ENCODE data around the gene AFG1L. TPM values are rescaled to one million over a fixed set of nuclear protein-coding genes. Genes with fewer than 3 reads are reported as not detected.

The AFG1L gene
- polyA plus RNA-seq, 2 donors = 1.8 to 2.0 TPM

DNA sequence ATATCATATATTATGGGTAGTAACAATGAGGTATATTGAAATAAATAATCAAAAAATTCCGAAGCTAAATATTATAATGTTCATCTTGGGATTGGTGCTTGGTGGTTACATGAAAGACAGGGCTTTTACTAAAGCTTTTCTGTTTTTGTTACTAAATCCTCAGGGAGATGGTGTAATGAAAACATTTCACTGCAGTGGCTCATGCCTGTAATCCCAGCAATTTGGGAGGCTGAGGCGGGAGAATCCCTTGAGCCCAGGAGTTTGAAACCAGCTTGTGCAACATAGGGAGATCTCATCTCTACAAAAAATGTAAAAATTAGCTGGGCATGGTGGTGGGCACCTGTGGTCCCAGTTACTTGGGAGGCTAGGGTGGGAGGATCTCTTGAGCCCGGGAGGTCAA is 42.9 kb downstream of the AFG1L start:
- no peaks in the 10 kb centered on the region for H3K36me3 ChIP-seq (ENCODE audit: control insufficient read depth in 2 of 2, insufficient read depth in 2 of 2, low read length in 1 of 2)
- no peak overlapping the region for H3K27ac ChIP-seq (ENCODE audit: low read depth in 2 of 2, low read length in 1 of 2)
- 86 to 91% methylated on average over 3 of the region's 3 CpGs for WGBS, 2 donors
- H3K27me3 ChIP-seq (ENCODE audit: control insufficient read depth in 1 of 2, insufficient read depth in 2 of 2, low read length in 2 of 2) = no peaks in the 10 kb centered on the region
- peaks cover 0 to 2% of the 10 kb centered on the region in 2 donors for H3K4me1 ChIP-seq (ENCODE audit: control insufficient read depth in 2 of 2, insufficient read depth in 2 of 2, low read length in 1 of 2)
- no peak overlapping the region for H3K4me3 ChIP-seq (ENCODE audit: low read depth in 1 of 2, low read length in 2 of 2)
- H3K9me3 ChIP-seq (ENCODE audit: control insufficient read depth in 2 of 2, insufficient read depth in 1 of 2, low read depth in 1 of 2, low read length in 1 of 2) = no peaks in the 10 kb centered on the region

DNA sequence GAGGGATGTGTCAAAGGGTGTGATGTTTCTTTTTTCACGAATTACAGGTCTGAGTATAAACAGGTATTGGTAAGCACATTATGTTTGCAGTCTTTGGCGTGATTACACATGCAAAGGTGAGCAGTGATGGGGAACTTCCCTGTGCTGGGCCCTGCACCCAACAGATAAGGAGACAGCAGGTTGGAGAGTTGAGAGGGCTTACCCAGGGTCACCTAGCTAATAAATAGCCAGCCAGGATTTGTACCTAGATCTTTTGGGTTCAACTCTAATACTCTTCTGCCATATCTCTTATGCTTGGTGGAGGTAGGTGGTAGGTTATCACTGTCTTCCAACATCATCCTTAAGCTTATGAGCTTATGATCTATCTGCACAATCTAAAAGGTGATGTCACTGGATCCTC is 46.5 kb downstream of the AFG1L start:
- WGBS, 2 donors = 84 to 86% methylated on average over 2 of the region's 2 CpGs
- Histone ChIP-seq H3K4me3 (ENCODE audit: low read depth in 1 of 2, low read length in 2 of 2) (no peak overlapping the region), H3K27me3 (ENCODE audit: control insufficient read depth in 1 of 2, insufficient read depth in 2 of 2, low read length in 2 of 2) (no peaks in the 10 kb centered on the region), H3K27ac (ENCODE audit: low read depth in 2 of 2, low read length in 1 of 2) (no peak overlapping the region), H3K4me1 (ENCODE audit: control insufficient read depth in 2 of 2, insufficient read depth in 2 of 2, low read length in 1 of 2) (peaks cover 0 to 2% of the 10 kb centered on the region in 2 donors), H3K36me3 (ENCODE audit: control insufficient read depth in 2 of 2, insufficient read depth in 2 of 2, low read length in 1 of 2) (no peaks in the 10 kb centered on the region), H3K9me3 (ENCODE audit: control insufficient read depth in 2 of 2, insufficient read depth in 1 of 2, low read depth in 1 of 2, low read length in 1 of 2) (no peaks in the 10 kb centered on the region)

DNA sequence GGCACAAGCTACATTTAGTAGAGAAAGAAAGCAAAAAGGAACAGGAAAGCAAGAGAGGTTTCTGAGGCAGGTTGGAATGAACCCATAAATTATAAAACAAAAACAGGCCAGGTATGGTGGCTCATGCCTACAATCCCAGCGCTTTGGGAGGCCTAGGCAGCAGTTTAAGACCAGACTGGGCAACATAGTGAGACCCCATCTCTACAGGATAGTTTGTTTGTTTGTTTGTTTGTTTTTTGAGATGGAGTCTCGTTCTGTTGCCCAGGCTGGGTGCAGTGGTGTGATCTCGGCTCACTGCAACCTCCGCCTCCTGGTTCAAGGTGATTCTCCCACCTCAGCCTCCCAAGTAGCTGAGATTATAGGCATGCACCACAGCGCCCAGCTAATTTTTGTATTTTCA is 49.0 kb downstream of the AFG1L start:
- no peak overlapping the region for H3K27ac ChIP-seq (ENCODE audit: low read depth in 2 of 2, low read length in 1 of 2)
- H3K9me3 ChIP-seq (ENCODE audit: control insufficient read depth in 2 of 2, insufficient read depth in 1 of 2, low read depth in 1 of 2, low read length in 1 of 2) = no peaks in the 10 kb centered on the region
- no peak overlapping the region for H3K4me3 ChIP-seq (ENCODE audit: low read depth in 1 of 2, low read length in 2 of 2)
- H3K36me3 ChIP-seq (ENCODE audit: control insufficient read depth in 2 of 2, insufficient read depth in 2 of 2, low read length in 1 of 2) = no peaks in the 10 kb centered on the region
- no peaks in the 10 kb centered on the region for H3K27me3 ChIP-seq (ENCODE audit: control insufficient read depth in 1 of 2, insufficient read depth in 2 of 2, low read length in 2 of 2)
- 95 to 98% methylated on average over 5 of the region's 5 CpGs for WGBS, 2 donors
- H3K4me1 ChIP-seq (ENCODE audit: control insufficient read depth in 2 of 2, insufficient read depth in 2 of 2, low read length in 1 of 2) = peaks cover 0 to 2% of the 10 kb centered on the region in 2 donors

DNA sequence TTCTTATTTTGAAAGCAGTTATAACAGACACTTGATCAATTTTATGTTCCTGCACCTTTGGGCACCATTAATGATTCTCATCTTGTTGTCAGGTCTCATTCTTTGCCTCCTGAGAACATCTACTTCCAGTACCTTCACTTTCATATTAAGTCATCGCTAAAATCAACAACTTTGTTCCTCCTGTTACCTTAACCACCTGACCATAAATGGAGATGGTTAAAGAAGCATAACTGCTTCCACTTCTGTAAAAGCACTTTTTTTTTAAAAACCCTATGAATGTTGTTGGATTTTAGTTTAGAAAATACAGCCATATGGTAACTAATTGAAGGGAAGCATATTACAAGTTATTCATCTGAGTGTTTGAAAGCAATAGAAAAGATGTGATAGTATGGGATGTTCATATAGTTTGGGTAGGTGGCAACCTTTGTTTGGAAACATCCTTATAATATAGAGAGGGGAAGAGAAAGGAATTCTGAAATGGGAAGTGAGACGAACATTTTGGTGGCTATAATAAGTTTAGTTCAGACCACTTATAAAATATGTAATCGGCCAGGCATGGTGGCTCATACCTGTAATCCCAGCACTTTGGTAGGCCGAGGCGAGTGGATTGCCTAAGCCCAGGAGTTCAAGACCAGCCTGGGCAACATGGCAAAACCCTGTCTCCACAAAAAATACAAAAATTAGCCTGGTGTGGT is 53.9 kb downstream of the AFG1L start:
- Histone ChIP-seq H3K27ac (ENCODE audit: low read depth in 2 of 2, low read length in 1 of 2) (no peak overlapping the region), H3K4me3 (ENCODE audit: low read depth in 1 of 2, low read length in 2 of 2) (no peak overlapping the region), H3K9me3 (ENCODE audit: control insufficient read depth in 2 of 2, insufficient read depth in 1 of 2, low read depth in 1 of 2, low read length in 1 of 2) (no peaks in the 10 kb centered on the region), H3K36me3 (ENCODE audit: control insufficient read depth in 2 of 2, insufficient read depth in 2 of 2, low read length in 1 of 2) (no peaks in the 10 kb centered on the region), H3K27me3 (ENCODE audit: control insufficient read depth in 1 of 2, insufficient read depth in 2 of 2, low read length in 2 of 2) (no peaks in the 10 kb centered on the region), H3K4me1 (ENCODE audit: control insufficient read depth in 2 of 2, insufficient read depth in 2 of 2, low read length in 1 of 2) (no peaks in the 10 kb centered on the region)
- 85 to 92% methylated on average over 5 of the region's 5 CpGs for WGBS, 2 donors

DNA sequence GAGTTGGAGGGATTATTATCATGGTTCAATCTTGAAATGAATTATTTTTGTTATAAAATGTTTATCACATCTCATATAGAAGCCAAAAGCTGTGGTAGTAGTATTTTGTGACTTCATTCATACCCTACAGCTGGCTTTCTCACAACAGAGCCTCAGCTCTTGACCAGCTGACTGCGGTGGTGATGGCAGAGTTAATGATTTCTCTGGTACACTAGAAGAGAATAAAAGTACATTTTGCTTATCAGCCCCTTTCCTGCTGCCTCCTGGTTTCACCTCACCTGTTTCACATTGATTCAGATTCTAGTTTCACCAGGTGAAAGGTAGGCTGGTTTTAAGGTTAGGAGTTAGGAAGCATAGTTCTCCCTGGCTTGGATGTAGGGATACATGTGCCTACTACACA is 55.7 kb downstream of the AFG1L start:
- H3K4me1 ChIP-seq (ENCODE audit: control insufficient read depth in 2 of 2, insufficient read depth in 2 of 2, low read length in 1 of 2) = no peaks in the 10 kb centered on the region
- WGBS, 2 donors = 57 to 93% methylated on average over 1 of the region's 1 CpG
- H3K9me3 ChIP-seq (ENCODE audit: control insufficient read depth in 2 of 2, insufficient read depth in 1 of 2, low read depth in 1 of 2, low read length in 1 of 2) = no peaks in the 10 kb centered on the region
- no peak overlapping the region for H3K27ac ChIP-seq (ENCODE audit: low read depth in 2 of 2, low read length in 1 of 2)
- no peaks in the 10 kb centered on the region for H3K36me3 ChIP-seq (ENCODE audit: control insufficient read depth in 2 of 2, insufficient read depth in 2 of 2, low read length in 1 of 2)
- no peaks in the 10 kb centered on the region for H3K27me3 ChIP-seq (ENCODE audit: control insufficient read depth in 1 of 2, insufficient read depth in 2 of 2, low read length in 2 of 2)
- H3K4me3 ChIP-seq (ENCODE audit: low read depth in 1 of 2, low read length in 2 of 2) = no peak overlapping the region

DNA sequence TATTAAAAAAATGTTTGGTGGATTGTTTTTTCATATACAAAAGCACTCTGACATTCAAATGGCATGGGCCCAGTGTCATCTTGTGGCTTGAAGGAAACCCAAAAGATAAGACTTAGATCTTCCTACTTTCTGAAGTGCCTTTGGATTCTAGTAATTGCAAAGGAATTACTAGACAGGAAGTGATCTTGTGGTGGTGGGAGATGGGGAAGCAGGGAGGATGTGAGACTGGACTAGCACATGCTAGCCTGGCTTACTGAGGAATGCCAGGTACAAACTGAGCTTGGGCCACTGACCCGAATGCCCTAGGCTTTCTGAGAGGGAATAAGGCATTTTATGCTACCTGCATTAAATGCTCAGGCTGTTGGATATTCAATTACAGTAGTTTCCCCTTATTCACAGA is 59.0 kb downstream of the AFG1L start:
- H3K36me3 ChIP-seq (ENCODE audit: control insufficient read depth in 2 of 2, insufficient read depth in 2 of 2, low read length in 1 of 2) = peaks cover 0 to 2% of the 10 kb centered on the region in 2 donors
- no peaks in the 10 kb centered on the region for H3K9me3 ChIP-seq (ENCODE audit: control insufficient read depth in 2 of 2, insufficient read depth in 1 of 2, low read depth in 1 of 2, low read length in 1 of 2)
- no peaks in the 10 kb centered on the region for H3K27me3 ChIP-seq (ENCODE audit: control insufficient read depth in 1 of 2, insufficient read depth in 2 of 2, low read length in 2 of 2)
- 92 to 100% methylated on average over 1 of the region's 1 CpG for WGBS, 2 donors
- no peaks in the 10 kb centered on the region for H3K4me1 ChIP-seq (ENCODE audit: control insufficient read depth in 2 of 2, insufficient read depth in 2 of 2, low read length in 1 of 2)
- H3K4me3 ChIP-seq (ENCODE audit: low read depth in 1 of 2, low read length in 2 of 2) = no peak overlapping the region
- H3K27ac ChIP-seq (ENCODE audit: low read depth in 2 of 2, low read length in 1 of 2) = no peak overlapping the region

DNA sequence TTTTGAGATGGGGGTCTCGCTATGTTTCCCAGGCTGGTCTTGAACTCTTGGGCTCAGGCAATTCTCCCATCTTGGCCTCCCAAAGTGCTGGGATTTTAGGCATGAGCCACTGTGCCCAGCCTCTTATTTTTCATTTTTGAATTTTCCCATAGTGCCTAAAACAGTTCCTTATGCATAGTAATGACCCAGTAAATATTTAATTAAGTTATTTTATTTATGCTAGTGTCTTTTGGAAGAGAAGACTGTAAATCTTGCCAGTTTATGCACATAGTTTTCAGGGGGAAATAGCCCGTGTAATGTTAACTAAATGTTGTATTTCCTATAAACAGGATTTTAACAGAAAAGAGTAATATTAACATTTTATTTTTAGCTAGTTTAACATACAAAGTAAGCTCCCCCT is 60.3 kb downstream of the AFG1L start:
- Histone ChIP-seq H3K9me3 (ENCODE audit: control insufficient read depth in 2 of 2, insufficient read depth in 1 of 2, low read depth in 1 of 2, low read length in 1 of 2) (no peaks in the 10 kb centered on the region), H3K27me3 (ENCODE audit: control insufficient read depth in 1 of 2, insufficient read depth in 2 of 2, low read length in 2 of 2) (no peaks in the 10 kb centered on the region), H3K36me3 (ENCODE audit: control insufficient read depth in 2 of 2, insufficient read depth in 2 of 2, low read length in 1 of 2) (peaks cover 0 to 2% of the 10 kb centered on the region in 2 donors), H3K4me1 (ENCODE audit: control insufficient read depth in 2 of 2, insufficient read depth in 2 of 2, low read length in 1 of 2) (no peaks in the 10 kb centered on the region), H3K27ac (ENCODE audit: low read depth in 2 of 2, low read length in 1 of 2) (no peak overlapping the region), H3K4me3 (ENCODE audit: low read depth in 1 of 2, low read length in 2 of 2) (no peak overlapping the region)
- WGBS, 2 donors = 92 to 96% methylated on average over 2 of the region's 2 CpGs

DNA sequence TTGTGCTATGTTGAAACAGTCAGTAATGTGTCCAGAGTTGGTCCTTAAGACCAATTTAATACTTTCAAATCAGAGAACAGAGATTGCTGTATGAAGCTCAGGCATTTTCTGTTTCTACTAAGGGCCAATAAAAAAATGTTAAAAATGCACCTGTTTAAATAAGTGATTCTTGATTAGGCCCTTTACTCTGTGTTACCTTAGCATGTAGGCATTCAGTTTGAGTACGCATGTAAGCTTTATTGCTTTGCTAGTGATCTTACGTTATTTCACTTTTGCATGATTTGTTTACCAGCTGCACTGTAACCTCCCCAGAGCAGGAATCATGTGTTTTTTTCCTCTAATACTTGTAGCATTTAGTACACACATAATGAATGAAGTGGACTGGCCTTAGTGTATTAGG is 61.0 kb downstream of the AFG1L start:
- no peak overlapping the region for H3K4me3 ChIP-seq (ENCODE audit: low read depth in 1 of 2, low read length in 2 of 2)
- 89 to 99% methylated on average over 2 of the region's 2 CpGs for WGBS, 2 donors
- no peak overlapping the region for H3K27ac ChIP-seq (ENCODE audit: low read depth in 2 of 2, low read length in 1 of 2)
- no peaks in the 10 kb centered on the region for H3K9me3 ChIP-seq (ENCODE audit: control insufficient read depth in 2 of 2, insufficient read depth in 1 of 2, low read depth in 1 of 2, low read length in 1 of 2)
- peaks cover 0 to 2% of the 10 kb centered on the region in 2 donors for H3K36me3 ChIP-seq (ENCODE audit: control insufficient read depth in 2 of 2, insufficient read depth in 2 of 2, low read length in 1 of 2)
- H3K4me1 ChIP-seq (ENCODE audit: control insufficient read depth in 2 of 2, insufficient read depth in 2 of 2, low read length in 1 of 2) = no peaks in the 10 kb centered on the region
- no peaks in the 10 kb centered on the region for H3K27me3 ChIP-seq (ENCODE audit: control insufficient read depth in 1 of 2, insufficient read depth in 2 of 2, low read length in 2 of 2)

DNA sequence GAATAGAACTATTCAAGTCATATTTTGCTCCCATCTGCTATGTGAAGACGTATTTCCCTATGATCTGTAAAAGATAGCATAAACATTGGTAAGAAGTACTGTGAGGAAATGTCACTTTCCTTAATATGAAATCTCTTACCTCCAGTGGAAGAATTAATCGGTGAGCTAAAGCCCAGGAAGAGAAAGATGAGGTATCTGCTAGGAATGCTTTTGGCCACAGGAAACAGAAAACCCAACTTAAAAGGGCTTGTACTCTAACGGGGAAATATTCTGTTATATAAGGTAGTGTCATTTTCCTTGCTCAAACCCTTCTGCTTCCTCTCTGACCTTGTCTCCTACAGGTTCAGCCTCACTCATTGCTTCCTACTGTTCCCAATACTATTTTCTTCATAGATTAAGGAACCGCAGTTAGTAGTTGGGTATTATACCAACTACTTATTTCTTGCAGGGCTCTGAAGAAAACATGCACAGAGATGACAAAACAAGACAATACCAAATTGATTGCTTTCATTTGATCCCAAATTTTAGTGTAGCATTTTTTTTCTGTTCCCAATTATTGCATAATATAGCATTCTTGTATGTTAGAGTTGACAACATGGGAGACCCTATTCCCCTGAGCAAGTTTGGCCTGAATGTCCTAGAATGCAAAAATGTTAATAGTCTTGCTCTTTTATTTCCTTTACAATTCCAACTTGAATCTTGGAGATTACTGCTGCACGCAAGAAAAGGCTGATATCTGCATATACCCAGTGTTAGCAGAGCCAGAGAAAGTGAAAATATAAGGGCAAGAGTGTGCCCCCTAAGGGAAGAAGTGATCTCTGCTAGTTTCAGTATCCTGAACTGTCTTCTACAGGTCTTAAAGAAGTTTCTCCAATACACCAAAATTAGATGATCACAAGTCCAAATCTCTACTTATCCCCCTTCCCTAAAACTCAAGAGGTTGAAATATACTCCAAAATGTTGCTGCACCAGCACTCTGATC is 65.3 kb downstream of the AFG1L start:
- Histone ChIP-seq H3K36me3 (ENCODE audit: control insufficient read depth in 2 of 2, insufficient read depth in 2 of 2, low read length in 1 of 2) (peaks cover 0 to 2% of the 10 kb centered on the region in 2 donors), H3K27me3 (ENCODE audit: control insufficient read depth in 1 of 2, insufficient read depth in 2 of 2, low read length in 2 of 2) (no peaks in the 10 kb centered on the region), H3K27ac (ENCODE audit: low read depth in 2 of 2, low read length in 1 of 2) (no peak overlapping the region), H3K9me3 (ENCODE audit: control insufficient read depth in 2 of 2, insufficient read depth in 1 of 2, low read depth in 1 of 2, low read length in 1 of 2) (no peaks in the 10 kb centered on the region), H3K4me1 (ENCODE audit: control insufficient read depth in 2 of 2, insufficient read depth in 2 of 2, low read length in 1 of 2) (no peaks in the 10 kb centered on the region), H3K4me3 (ENCODE audit: low read depth in 1 of 2, low read length in 2 of 2) (no peak overlapping the region)
- WGBS, 2 donors = 84 to 85% methylated on average over 5 of the region's 5 CpGs
